HG02884 (cell line): ENCODE data around the gene SQSTM1.
A peak's percentile ranks its signal among the peaks of the same experiment; 100 is the strongest.
"Not testable (repeated sequence)": the region's sequence is repeated elsewhere in the genome, so short reads cannot be mapped to it uniquely, and the experiment has no call there.

ENCODE experiments used
- ATAC-seq: cut with Tn5 transposase; IDR thresholded peaks from one replicate; pipeline ENCODE4 v1.9.1; 2021; ENCODE audit warnings: mild to moderate bottlenecking, moderate library complexity; ENCODE audit not compliant: unreplicated experiment

The SQSTM1 gene

DNA sequence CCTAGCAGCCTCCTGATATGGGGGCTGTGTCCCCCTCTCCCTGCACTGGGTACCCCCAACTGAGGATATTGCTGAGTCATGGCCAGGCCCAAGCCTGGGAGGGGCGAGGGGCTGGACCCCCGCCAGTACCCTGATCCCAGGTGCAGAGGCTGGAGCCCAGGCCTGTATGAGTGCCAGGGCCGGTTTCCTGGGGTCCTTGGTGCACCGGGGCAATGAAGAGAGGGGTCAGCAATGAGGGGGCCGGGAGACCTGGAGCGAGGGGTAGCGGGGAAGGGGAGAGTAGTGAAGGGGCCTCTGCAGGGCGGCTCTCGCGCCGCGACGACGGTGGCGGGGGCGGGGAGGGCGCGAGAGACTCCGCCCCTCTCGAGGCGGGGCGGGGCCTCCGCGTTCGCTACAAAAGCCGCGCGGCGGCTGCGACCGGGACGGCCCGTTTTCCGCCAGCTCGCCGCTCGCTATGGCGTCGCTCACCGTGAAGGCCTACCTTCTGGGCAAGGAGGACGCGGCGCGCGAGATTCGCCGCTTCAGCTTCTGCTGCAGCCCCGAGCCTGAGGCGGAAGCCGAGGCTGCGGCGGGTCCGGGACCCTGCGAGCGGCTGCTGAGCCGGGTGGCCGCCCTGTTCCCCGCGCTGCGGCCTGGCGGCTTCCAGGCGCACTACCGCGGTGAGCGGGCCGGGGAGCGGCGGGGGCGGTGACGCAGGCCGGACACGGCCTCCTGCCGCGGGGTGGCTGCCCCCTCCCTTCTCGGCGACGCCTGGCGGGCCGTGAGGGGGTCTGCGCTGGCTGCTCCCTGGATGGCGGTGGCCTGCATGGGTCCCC, at the start of gene SQSTM1:
Gene SQSTM1, plus strand, starts transcription at position 423 of the 815 bp plus-strand sequence. Its CDS starts 32 bp downstream, at position 455.
- ATAC-seq: peak; percentile 42

DNA sequence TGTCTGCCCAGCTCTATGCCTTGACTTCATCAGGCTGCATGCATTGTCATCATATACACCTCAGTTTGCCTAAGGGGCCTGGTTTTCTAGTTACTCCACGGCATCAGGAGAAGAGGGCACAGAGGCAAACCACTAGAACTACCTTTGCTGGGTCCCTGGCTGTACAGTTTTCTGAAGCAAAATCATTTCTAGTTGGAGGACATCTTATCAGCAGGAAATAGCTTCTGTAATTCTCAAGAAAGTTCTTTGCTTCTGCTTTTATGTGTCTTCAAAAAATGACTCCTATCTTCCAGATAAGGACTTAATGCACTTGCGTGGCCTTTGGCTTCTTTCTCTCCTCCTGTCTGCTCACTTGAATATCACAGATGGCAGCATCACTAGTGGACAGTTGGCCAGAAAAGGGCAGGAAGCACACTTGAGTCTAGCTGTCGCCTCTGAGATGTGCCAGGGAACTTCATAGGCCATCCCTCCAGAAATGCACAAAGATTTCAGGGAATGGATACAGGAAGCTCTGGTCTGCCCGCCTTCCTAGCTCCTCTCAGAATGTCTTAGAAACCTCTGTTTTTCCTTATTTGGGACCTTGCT, 49.3 kb upstream of the SQSTM1 start:
- no peak for ATAC-seq

DNA sequence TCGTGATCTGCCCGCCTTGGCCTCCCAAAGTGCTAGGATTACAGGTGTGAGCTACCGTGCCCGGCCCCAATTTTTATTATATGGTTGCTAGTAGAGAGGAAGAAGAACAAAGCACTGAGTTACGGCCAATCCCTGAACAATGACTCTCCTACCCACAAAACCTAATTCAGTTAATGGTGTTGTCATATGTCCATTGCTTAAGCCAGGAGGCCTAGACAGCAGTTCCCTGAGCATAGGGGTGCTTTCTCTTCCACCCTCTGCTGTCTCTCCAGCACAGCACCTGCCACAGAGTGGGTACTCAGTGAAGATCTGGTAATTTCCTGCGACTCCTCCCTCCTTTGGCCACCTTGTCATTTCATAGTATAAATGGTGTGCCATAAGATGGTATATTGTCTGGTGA, 48.4 kb upstream of the SQSTM1 start:
- no peak for ATAC-seq

DNA sequence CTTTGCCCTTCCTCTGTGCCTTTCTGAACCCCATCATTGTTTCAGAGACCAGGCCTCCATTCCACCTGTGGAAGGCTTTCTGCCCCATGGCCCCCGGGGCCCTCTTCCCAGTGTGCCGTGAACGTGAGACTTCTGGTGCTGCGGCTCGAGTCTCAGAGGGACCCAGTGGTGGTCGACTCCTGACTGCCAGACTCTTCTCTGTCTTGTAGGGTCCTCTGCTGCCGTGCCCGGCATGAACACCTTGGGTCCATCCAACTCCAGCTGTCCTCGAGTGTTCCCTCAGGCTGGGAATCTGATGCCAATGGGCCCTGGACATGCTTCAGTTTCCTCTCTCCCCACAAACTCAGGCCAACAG, 47.0 kb upstream of the SQSTM1 start:
- no peak for ATAC-seq

DNA sequence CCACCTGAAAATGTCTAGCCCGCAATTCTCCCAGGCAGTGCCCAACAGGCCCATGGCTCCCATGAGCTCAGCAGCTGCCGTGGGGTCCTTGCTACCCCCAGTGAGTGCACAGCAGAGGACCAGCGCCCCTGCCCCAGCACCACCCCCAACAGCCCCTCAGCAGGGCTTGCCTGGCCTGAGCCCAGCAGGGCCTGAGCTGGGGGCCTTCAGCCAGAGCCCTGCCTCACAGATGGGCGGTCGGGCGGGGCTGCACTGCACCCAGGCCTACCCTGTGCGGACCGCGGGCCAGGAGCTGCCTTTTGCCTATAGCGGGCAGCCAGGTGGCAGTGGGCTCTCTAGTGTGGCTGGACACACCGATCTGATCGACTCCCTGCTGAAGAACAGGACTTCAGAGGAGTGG, 46.3 kb upstream of the SQSTM1 start:
- no peak for ATAC-seq

DNA sequence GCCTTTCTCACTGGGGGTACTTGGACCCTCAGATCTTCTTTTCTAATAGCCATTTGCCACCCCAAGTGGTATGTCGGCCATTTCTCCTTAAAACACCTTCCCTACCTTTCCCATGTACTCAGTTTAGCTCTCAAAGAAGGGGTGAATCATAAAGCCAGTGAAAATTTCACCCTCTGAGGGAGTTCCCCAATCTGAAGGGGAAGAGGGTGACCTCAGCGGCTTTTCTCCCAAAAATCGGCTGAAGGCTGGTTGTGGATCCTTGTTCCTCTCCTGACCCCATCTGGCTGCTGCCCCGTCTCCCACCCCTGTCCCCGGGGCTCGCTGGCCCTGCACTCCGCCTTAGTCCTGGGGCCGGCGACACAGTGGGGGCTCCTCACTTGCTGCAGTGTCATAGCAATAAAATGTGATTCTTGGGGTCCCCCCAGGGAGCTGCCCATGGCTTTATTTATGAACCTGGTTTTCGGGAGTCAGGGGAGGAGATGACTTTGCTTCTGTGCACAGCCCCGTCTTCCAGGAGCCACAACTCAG, 44.2 kb upstream of the SQSTM1 start:
- no peak for ATAC-seq

DNA sequence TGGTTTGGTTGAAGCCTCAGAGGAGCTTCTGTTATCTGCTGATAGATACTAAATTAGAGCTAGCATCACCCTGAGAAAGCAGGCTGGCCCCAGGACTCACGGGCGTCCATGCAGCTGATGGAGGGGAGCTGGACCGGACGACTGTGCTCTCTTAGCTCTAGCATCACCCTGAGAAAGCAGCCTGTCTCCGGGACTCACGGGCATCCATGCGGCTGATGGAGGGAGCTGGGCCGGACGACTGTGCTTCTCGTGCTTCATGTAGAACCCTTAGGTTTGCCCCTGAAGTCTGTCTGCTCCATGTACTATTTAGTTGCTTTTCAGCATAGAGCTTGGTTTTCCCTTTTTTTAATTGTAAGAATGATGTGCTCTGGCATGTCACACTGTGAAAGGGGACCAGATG, 43.2 kb upstream of the SQSTM1 start:
- ATAC-seq: no peak

DNA sequence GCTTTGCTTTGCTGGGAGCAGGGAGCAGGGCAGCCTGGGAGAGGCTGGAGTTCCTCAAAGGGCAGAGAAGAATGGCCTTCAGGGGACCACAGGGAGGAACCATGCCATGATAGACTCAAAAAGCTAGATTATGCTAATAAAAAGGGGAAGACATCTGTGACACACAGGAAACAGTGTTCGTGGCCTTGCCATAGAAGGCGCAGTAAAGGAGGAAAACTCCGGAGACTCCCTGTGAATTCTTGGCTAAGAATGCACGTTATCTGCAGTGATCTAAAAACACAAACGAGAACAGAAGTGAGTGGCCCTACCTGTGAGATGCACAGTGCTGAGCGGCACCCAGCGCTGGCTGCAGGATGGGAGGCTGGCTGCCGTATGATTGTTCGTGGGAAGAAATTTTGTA, 42.8 kb upstream of the SQSTM1 start:
- ATAC-seq: no peak

DNA sequence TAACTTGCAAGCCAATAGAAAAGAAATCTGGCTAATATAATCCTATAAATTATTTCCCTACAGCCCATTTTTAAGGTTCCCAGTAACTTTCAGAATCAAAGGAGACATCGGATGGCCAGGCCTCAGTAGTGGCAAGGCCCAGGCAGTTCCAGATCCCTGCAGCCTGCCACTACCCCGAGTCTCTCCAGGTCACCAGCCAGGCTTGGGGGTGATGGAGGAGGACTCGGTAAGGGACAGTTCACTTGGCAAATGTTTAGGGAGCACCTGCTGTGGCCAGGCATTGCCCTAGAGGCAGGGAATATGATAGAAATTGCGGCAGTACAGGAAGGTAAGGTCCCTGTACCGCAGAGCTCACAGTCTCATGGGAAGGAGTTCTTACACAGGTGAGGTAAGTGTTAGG, 42.1 kb upstream of the SQSTM1 start:
- no peak for ATAC-seq

DNA sequence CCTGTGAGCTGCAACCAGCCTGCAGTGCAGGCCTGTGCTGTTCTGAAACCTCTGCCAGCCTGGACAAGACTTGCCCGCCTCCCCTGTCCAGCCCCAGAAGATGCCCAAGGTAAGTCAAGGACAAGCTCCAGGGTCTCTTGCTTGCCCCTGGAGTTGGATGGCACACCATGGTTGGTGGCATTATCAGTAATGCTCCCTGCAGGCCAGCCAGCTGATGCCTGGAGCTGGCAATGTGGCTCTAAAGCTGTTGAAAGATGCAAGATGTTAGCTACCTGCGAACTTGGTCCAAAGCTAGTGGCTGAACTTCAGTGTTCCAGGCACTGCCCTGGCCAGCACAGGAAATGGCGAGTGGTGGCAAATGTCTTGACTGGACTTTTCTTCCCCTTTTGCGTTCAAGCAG, 40.9 kb upstream of the SQSTM1 start:
- no peak for ATAC-seq

DNA sequence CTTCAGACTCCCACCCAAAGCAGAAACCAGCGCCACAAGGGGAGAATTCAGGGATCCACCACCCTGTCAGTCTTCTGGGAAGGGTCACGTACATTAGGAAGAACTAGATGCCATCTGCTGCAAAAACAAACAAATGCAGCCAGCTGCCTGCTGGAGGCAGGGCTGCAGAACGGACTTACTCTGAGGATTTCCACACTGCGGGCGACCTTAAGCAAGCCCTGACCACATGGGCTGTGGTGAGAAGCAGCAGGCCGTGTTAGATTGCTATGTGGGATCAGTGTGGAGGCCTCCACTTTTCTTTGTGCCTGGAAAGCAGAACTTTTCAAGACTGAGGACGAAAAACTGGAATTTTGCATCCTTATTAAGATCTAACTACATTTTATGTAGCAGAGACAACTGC, 40.3 kb upstream of the SQSTM1 start:
- ATAC-seq: no peak

DNA sequence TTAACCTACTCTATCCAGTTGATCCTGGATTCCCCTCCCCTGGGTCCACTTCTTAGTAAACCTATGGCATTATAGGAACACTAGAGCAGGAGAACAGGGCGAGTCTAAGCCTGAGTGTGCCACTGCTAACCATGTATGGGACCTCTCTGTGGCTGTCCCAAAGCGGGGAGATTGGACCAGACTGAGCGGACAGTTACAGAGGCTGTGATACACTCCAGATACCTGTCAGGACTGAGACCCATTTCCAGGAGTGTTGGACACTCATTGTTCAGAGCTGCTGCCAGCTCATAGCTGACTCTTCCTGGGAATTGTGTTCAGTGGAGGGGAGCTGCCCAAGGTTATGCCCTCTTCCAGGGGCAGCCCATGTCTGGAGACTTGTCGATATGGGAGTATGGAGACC, 38.9 kb upstream of the SQSTM1 start:
- ATAC-seq: no peak

DNA sequence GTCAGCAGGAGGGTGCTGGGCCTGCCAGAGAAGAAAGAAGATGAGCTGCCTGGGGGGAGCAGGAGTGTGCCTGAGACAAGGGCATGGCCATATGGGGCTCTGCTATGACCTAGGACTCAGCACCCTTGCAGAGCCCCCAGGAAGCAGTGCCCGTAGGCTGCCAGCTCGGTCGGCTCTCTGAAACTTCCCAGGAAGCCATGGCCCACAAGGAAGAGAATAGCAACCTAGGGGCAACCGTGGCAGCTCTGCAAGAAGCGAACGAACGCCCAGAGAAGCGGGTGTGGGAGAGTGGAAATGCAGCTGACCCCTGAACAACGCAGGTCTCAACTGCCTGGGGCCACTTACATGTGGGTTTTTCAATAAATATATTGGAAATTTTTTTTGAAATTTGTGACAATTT, 37.6 kb upstream of the SQSTM1 start:
- ATAC-seq: no peak

DNA sequence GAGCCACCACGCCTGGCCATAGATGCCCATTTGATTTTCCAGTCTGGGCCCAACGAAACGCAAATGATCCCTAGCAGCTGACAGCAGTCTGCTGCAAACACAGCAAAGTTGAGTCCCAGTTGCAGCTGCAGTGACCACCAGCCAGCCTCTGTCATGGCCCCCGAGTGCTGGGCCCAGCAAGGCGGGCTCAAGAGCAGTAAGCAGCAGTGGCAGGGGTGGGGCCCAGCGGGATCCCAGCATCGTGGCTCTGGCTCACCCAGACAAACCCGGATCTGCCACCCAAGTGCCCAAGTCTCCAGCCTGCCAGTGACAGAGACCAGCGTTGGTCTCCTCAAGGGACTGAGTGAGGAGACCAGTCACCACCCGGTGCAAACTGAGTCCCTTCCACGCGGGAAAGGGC, 33.8 kb upstream of the SQSTM1 start:
- no peak for ATAC-seq

DNA sequence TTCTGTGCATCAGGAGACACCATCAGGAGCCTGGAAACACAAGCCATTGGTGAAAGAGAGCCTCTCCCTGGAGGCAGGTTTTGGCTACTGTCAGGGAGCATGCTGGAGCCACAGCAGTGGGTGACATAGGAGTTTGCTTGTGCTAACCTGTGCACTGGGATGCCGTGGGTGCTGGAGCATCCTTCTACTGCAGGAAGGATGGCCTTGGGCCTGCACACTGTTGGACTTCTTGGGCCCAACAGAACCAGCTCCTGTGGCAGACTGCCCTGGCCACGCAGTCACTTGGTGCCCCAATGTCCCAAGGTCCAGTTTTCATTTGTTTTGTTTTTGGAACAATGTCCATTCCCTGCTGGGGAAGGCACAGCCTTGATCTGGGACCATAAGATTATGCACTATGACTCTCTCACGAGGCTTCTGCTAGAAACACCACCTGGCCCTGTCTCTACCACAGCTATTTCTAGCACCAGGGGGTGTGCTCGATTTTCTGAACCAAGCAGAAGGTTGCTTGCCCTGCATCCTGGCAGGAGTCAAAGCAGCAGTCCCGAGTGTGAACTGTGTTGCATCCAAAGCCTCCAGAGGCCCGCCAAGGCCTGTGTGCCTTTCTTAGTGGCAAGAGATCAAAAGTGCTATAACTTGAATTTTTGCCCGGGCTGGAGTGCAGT, 32.4 kb upstream of the SQSTM1 start:
- ATAC-seq: no peak

DNA sequence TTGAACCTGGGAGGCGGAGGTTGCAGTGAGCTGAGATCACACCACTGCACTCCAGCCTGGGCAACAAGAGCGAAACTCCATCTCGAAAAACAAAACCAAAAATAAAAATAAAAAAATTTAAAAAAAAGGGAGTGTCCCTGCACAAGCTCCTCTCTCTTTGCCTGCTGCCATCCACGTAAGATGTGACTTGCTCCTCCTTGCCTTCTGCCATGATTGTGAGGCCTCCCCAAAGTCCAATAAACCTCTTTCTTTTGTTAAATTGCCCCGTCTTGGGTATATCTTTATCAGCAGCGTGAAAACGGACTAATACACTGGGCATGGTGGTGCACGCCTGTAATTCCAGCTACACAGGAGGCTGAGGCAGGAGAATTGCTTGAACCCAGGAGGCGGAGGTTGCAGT, 31.4 kb upstream of the SQSTM1 start:
- not testable (repeated sequence) for ATAC-seq

DNA sequence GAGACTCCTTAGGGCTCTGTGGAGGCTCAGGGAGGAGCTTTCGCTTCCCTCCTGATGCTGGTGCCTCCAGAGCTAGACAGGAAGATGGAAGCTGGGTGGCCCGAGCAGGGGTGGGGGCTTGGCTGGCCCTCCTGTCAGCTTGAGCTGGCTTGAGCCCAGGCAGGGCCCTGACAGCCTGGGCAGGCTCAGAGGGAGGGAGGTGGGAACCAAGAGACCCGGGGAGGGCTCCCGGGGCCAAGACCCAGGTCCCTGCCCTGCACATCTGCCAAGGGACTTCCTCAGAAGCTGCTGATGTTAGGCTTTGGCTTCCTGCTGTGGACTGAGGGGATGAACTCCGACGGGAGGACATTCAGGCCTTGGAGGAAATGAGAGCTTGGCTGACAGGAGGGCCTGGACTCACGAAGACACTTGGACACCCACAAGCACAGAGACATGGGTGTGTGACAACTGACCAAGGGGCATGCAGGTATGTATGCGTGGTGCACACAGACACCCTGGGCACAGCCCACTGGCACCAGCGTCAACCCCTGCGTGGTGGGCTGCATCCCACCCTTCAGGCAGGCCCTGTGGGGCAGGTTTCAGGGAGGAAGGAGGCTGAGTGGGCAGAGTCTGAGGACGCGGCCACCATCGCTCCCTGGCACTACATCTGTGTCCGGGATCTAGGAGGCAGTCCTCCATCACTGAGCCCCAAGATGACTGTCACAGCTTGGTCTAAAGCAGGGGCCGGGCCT, 28.7 kb upstream of the SQSTM1 start:
- ATAC-seq: no peak

DNA sequence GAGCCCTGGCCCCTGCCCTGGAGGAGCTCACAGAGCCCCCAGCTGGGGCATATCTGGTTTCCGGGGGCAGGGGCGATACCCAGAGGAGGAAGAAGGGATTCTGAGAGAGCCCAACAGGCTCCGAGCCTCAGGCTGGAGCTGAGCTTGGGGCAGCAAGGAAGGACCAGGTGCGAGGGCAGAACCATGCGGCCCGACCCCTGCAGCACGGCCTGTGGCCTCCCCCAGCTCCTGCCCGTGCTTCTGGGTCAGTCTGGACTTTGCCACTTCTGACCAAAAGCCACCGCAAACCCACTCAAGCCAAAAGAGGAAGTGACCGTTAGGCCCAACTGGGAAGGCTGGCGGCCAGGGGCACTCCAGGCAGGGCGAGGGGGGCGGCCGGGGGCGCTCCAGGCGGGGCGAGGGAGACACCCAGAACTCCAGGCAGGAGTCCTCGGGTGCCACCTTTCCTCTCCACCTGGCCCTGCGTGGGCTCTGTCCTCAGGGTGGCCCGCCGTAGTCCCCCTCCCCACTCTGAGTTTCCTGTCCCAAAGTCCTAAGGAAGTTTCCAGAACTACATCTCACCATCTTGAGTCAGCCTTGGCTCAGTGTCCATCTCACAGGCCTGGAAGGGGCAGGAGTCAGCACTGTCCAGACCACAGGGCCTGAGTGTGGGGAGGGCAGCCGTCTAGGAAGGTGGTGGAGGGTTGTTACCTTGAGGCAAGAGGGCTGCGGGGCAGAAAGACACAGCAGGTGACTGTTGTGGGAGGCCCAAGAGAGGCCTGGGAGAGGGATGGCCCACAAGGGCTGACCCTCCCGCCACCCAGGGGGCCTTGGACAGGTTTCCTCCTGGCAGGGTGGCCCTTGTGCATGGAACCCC, 27.9 kb upstream of the SQSTM1 start:
- no peak for ATAC-seq

DNA sequence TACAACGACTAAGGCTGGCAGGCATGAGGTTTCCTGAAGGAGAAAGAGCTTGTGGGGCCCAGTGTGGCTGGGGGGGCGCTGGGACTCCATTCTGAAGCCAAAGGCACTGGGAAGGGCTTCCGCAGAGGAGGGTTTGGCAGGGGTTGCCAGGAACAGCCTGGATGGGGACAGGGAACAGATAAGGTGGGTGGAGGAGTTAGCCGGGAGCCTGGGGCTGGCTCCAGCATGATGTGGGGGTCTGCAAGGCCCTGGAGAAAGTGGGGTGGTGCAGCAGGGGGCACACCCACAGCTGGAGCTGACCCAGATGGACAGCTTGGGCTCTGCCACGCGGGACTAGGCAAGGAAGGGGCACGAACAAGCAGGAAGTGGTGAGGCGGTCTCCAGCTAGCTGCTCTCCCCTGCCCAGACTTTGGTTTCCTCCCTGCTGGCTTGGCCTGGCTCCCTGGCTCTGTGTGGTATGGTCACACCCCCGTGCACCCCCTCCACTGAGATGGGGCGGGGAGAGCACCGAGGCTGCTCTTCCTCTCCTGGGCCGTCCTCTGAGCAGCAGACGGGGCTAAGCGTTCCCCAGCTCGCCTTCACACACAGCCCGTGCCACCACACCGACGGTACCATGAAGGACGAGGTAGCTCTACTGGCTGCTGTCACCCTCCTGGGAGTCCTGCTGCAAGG, 27.1 kb upstream of the SQSTM1 start, which contains the start of gene LTC4S:
Gene LTC4S, plus strand, starts transcription at position 519 of the 672 bp plus-strand sequence. Its CDS starts 95 bp downstream, at position 614.
- no peak for ATAC-seq

DNA sequence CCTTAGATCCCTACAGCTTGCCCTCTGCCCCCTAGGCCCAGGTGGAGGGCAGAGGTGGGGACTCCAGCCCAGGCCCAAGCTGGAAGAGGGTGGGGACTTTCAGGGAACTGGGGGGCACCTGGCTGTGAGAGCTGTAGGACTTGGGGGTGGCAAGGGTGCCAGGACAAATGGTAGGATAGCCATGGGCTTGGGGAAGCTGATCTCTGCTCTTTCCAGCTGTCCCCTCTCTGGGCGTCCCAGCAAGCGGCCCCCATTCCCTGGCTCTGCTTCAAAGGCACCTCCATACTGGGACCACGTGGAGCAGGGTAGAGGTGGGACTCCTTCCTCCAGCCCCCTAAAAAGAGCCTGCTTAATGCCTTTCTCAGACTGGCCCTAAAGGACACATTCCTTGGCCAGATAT, 26.5 kb upstream of the SQSTM1 start:
- no peak for ATAC-seq
